Uterus (tissue), 2 donors: ENCODE measurements around the gene DHX35.

Experiments used
- POLR2A ChIP-seq, 2 donors: fragments of 450-650 bp; IDR thresholded peaks; one replicate each; pipeline ENCODE4 v1.6.1; 2016; ENCODE audit warnings: antibody characterized with exemption in 2 of 2, mild to moderate bottlenecking in 1 of 2, moderate library complexity in 1 of 2
- TF ChIP-seq, protein P1 (sequence below), 4 experiments: fragments of 200-600 bp in 2 of 4; fragments of 450-650 bp in 2 of 4; sonication (generic) in 2 of 4; IDR thresholded peaks; one replicate each; pipeline ENCODE4 v1.5.1; 2016 to 2019; ENCODE audit warnings: antibody characterized with exemption in 4 of 4, mild to moderate bottlenecking in 2 of 4, moderate library complexity in 1 of 4

DNA sequence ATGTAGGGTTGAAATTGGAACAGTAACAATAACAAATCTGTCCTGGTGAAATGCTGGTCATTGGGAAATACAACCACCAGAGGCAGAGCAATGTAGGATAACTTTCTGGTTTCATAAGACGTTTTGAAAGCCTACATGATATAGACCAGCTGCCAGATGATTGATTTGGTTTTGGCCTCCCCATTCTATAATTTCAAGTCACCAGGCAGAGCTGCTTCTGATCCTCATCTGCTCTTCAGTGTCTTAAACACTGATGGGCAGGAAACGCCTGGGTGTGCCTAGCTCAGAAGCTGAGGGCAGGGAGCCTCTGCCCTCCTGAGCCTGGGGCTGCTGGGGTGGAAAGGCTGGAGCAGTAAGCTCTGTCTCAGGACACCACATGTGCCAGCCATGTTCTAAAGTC lies 24.5 kb downstream of the DHX35 start:
- TF ChIP-seq, protein P1, sequence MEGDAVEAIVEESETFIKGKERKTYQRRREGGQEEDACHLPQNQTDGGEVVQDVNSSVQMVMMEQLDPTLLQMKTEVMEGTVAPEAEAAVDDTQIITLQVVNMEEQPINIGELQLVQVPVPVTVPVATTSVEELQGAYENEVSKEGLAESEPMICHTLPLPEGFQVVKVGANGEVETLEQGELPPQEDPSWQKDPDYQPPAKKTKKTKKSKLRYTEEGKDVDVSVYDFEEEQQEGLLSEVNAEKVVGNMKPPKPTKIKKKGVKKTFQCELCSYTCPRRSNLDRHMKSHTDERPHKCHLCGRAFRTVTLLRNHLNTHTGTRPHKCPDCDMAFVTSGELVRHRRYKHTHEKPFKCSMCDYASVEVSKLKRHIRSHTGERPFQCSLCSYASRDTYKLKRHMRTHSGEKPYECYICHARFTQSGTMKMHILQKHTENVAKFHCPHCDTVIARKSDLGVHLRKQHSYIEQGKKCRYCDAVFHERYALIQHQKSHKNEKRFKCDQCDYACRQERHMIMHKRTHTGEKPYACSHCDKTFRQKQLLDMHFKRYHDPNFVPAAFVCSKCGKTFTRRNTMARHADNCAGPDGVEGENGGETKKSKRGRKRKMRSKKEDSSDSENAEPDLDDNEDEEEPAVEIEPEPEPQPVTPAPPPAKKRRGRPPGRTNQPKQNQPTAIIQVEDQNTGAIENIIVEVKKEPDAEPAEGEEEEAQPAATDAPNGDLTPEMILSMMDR (IDR thresholded peaks at IDR 0.05) = no peak
- TF ChIP-seq POLR2A (IDR thresholded peaks at IDR 0.05) = no peak
